Vagina (tissue), 2 donors: ENCODE measurements around the gene IQSEC3.

Experiments
- POLR2A ChIP-seq, 2 donors: fragments of 450-650 bp; IDR thresholded peaks; one replicate each; pipeline ENCODE4 v1.6.1; 2017; ENCODE audit warnings: antibody characterized with exemption in 2 of 2, mild to moderate bottlenecking in 2 of 2, moderate library complexity in 2 of 2
- TF ChIP-seq, protein P1 (sequence below), 3 experiments: fragments of 450-650 bp in 2 of 3; fragments of 200-600 bp in 1 of 3; sonication (generic) in 1 of 3; IDR thresholded peaks; one replicate each; pipeline ENCODE4 v1.5.1; 2017 to 2019; ENCODE audit warnings: antibody characterized with exemption in 3 of 3, mild to moderate bottlenecking in 2 of 3, moderate library complexity in 2 of 3

- TF ChIP-seq, protein P1, sequence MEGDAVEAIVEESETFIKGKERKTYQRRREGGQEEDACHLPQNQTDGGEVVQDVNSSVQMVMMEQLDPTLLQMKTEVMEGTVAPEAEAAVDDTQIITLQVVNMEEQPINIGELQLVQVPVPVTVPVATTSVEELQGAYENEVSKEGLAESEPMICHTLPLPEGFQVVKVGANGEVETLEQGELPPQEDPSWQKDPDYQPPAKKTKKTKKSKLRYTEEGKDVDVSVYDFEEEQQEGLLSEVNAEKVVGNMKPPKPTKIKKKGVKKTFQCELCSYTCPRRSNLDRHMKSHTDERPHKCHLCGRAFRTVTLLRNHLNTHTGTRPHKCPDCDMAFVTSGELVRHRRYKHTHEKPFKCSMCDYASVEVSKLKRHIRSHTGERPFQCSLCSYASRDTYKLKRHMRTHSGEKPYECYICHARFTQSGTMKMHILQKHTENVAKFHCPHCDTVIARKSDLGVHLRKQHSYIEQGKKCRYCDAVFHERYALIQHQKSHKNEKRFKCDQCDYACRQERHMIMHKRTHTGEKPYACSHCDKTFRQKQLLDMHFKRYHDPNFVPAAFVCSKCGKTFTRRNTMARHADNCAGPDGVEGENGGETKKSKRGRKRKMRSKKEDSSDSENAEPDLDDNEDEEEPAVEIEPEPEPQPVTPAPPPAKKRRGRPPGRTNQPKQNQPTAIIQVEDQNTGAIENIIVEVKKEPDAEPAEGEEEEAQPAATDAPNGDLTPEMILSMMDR (IDR thresholded peaks at IDR 0.05), result no peak
- TF ChIP-seq POLR2A (IDR thresholded peaks at IDR 0.05), result no peak
Observed at GRCh38 chr12:227286-227915, 160.8 kb downstream of the IQSEC3 start.
